ENCODE measurements around the gene FAM20B. TPM values are rescaled to one million over a fixed set of nuclear protein-coding genes. Genes with fewer than 3 reads are reported as not detected.
"Not testable (repeated sequence)": the region's sequence is repeated elsewhere in the genome, so short reads cannot be mapped to it uniquely, and the experiment has no call there.

Gene FAM20B
- 21.2 and 27.5 TPM in 2 replicates for total RNA-seq

GRCh38 chr1:179025125-179025974 lies at the start of gene FAM20B:
Gene FAM20B, plus strand, starts transcription at chr1:179025894. Its CDS starts 17,954 bp downstream, at chr1:179043848.
- DNase-seq (ENCODE audit: low read depth), result peak; percentile 65
- Histone ChIP-seq H3K27me3 (ENCODE audit: control insufficient read depth, insufficient read depth, low read length) (no peaks in the 10 kb centered on the region), H3K36me3 (ENCODE audit: control insufficient read depth, insufficient read depth, low read length) (no peaks in the 10 kb centered on the region), H3K4me3 (ENCODE audit: low read depth, low read length) (peak within 1 kb of the TSS; percentile 90)
- TF ChIP-seq CTCF (IDR thresholded peaks at IDR 0.05; ENCODE audit: insufficient read depth, low read length, poor library complexity, severe bottlenecking), result no peak

GRCh38 chr1:178976541-178976940 lies 49.2 kb upstream of the FAM20B start:
- Histone ChIP-seq H3K27me3 (ENCODE audit: control insufficient read depth, insufficient read depth, low read length) (no peaks in the 10 kb centered on the region), H3K36me3 (ENCODE audit: control insufficient read depth, insufficient read depth, low read length) (no peaks in the 10 kb centered on the region), H3K4me3 (ENCODE audit: low read depth, low read length) (no peak overlapping the region)
- no peak for DNase-seq (ENCODE audit: low read depth)
- no peak for TF ChIP-seq CTCF (IDR thresholded peaks at IDR 0.05; ENCODE audit: insufficient read depth, low read length, poor library complexity, severe bottlenecking)

GRCh38 chr1:178986204-178986603 lies 39.5 kb upstream of the FAM20B start:
- no peak for TF ChIP-seq CTCF (IDR thresholded peaks at IDR 0.05; ENCODE audit: insufficient read depth, low read length, poor library complexity, severe bottlenecking)
- no peak for DNase-seq (ENCODE audit: low read depth)
- Histone ChIP-seq H3K36me3 (ENCODE audit: control insufficient read depth, insufficient read depth, low read length) (no peaks in the 10 kb centered on the region), H3K27me3 (ENCODE audit: control insufficient read depth, insufficient read depth, low read length) (no peaks in the 10 kb centered on the region), H3K4me3 (ENCODE audit: low read depth, low read length) (no peak overlapping the region)

- not testable (repeated sequence) for DNase-seq (ENCODE audit: low read depth); H3K36me3 ChIP-seq (ENCODE audit: control insufficient read depth, insufficient read depth, low read length); H3K27me3 ChIP-seq (ENCODE audit: control insufficient read depth, insufficient read depth, low read length); H3K4me3 ChIP-seq (ENCODE audit: low read depth, low read length)
Observed at GRCh38 chr1:178988198-178988597, 37.5 kb upstream of the FAM20B start.

GRCh38 chr1:178993559-178993958 lies 32.1 kb upstream of the FAM20B start:
- Histone ChIP-seq H3K36me3 (ENCODE audit: control insufficient read depth, insufficient read depth, low read length) (no peaks in the 10 kb centered on the region), H3K4me3 (ENCODE audit: low read depth, low read length) (no peak overlapping the region), H3K27me3 (ENCODE audit: control insufficient read depth, insufficient read depth, low read length) (no peaks in the 10 kb centered on the region)
- no peak for TF ChIP-seq CTCF (IDR thresholded peaks at IDR 0.05; ENCODE audit: insufficient read depth, low read length, poor library complexity, severe bottlenecking)
- no peak for DNase-seq (ENCODE audit: low read depth)

- TF ChIP-seq CTCF (IDR thresholded peaks at IDR 0.05; ENCODE audit: insufficient read depth, low read length, poor library complexity, severe bottlenecking), result no peak
- no peaks in the 10 kb centered on the region for H3K27me3 ChIP-seq (ENCODE audit: control insufficient read depth, insufficient read depth, low read length)
- DNase-seq (ENCODE audit: low read depth), result no peak
- no peak overlapping the region for H3K4me3 ChIP-seq (ENCODE audit: low read depth, low read length)
- H3K36me3 ChIP-seq (ENCODE audit: control insufficient read depth, insufficient read depth, low read length), result no peaks in the 10 kb centered on the region
Observed at GRCh38 chr1:178997428-178997827, 28.3 kb upstream of the FAM20B start.
